ENCODE measurements around the gene MAPKAP1.
"Not testable (repeated sequence)": the region's sequence is repeated elsewhere in the genome, so short reads cannot be mapped to it uniquely, and the experiment has no call there.

MAPKAP1 gene

DNA sequence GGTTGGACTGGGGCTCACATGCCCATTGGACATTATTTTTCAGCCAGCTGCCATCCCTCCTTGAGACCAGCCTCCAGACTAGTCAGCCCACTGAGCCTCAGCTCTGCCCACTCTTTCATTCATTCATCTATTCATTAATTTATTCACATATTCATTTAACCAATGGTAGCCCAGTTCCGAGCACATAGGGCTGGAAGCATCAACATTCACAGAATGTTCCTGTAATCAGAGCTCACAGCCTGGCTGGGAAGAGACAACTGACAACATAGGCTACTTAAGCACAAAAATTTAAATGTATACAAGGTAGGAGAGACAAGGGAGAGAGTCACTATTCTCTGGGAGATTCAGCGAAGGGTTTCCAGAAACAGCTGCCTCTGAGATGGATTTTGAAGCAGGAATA lies 23.2 kb upstream of the MAPKAP1 start:
- DNase-seq, result no peak

DNA sequence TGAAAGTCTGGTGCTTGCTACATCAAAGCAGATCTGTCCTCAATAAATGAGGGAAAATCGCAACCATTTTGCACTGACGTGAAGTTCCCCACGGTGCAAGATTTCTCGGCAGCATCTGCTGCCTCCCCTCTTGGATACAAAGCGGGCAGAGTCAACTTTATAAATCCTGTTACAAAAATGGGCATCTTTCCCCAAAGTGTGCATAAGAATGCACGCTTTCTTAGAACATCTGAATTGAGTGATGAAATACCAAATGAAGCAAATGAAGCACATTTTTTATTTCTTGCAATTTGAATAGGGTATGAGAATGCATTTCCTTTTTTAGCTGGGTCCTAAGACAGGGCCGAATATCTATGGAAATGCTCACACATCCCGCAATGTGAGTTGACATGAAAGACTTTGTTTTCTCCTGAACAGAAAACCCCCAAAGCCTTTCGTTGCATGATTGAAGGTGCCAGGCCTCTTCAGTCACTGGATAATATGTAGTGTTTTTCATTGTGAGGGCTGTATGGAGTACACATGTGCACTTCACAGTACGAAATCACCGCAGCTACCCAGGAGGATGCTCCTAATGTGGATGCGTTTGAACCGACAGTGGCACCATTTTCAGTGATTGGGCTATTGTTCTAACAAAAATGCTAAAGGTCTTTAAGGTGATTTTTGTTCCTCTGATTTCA lies 19.6 kb upstream of the MAPKAP1 start:
- DNase-seq, result no peak

DNA sequence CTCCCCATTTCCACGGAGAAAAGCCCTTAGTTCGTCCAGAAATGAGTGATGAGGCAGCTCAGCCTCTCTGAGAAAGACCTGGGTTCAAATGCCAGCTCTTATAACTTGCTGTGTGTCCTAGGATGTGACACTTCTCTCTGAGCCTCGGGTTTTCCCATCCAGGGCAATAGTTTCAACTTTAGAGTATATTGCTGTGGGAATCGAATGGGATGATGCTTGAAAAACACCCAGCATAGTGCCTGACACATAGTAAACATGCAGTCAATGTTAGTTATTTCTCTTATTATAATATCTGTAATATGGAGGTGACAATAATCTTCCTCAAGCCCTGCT lies 430 bp upstream of the MAPKAP1 start:
- no peak for DNase-seq

DNA sequence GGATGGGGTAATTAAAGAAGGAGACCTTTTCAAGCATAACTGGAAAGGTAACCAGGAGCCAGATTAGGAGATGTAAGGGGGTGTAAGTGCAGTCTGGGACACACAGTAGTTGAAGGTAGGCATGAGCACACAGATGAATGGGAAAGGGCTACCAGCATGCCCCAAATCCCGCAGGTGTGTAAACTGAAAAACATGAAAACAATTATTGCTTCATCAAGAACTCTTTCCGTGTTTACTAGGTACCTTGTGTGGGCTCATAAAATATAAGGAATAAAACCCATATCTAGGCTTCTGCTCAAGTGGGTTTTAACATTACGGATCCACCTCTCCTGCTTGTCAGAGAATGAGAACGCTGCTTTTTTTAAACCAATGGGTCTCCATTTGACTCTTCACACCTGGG lies 1.1 kb downstream of the MAPKAP1 start:
- DNase-seq, result no peak

DNA sequence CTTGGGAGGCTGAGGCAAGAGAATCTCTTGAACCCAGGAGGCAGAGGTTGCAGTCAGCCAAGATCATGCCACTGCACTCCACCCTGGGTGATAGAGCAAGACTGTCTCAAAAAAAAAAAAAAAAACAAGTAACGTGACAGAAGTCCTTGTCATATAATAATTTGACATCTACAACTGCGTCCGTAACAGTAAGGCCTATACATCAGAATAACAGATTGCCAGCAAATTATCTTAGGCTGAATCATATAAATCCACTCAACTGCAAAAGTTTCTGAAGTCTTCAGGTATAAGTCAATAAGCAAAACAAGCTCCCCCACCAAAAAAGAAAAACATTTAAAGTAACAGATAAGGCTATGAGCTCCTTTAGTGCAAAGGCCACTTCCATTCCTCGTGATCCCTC lies 3.3 kb downstream of the MAPKAP1 start:
- no peak for DNase-seq

DNA sequence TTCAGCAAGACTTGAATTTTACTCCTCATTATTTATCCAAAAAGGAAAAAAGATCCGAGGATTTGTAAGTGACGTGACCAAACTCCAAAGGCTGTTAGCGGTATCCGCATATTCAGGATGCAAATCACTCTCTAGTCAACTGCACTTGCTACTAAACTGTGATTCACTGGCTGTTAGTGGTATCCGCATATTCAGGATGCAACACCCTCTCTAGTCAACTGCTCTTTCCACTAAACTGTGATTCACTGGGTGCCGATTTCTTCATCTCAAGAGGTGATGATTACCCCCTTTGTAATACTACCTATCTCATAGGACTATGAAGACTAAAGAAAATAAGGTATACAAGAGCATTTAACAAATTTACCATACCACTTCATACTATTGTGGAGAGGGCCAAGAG lies 5.7 kb downstream of the MAPKAP1 start:
- DNase-seq, result no peak

DNA sequence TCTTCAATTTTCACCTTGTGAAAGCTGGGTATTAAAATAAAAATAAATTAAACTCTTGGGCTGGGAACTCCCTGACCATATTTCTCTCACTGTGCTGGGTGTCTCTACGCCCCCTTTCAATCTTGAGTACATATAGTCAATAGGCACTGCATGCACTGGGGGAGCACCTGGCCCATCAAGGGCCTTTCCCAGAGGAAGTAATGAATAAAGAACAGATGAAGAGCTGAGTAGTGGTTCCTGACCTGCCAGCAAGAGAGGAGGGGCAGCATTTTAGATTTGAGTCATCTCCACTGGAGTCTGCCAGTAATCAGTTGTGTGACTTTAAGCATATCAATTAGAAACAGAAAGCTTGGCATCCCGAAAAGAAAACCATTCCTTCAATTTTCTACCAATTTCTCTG lies 6.2 kb downstream of the MAPKAP1 start:
- peak; percentile 5 to 11 for DNase-seq

DNA sequence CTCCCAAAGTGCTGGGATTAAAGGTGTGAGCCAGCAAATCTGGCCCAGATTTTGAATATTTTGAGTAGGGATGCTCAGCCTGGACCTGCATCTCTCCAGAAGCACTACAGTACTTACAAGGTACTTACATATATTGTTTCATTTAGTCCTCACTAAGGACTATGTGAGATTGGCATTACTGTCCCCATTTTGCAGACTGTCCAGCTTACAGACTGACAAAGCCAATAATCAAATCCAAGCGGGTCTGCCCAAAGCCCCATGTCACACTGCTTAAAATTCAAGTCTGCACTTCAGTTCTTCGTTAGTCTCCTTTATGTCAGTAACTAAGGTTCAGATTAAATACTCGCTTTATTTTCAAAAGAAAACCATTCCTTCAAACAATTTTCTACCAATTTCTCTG lies 7.1 kb downstream of the MAPKAP1 start:
- no peak for DNase-seq

DNA sequence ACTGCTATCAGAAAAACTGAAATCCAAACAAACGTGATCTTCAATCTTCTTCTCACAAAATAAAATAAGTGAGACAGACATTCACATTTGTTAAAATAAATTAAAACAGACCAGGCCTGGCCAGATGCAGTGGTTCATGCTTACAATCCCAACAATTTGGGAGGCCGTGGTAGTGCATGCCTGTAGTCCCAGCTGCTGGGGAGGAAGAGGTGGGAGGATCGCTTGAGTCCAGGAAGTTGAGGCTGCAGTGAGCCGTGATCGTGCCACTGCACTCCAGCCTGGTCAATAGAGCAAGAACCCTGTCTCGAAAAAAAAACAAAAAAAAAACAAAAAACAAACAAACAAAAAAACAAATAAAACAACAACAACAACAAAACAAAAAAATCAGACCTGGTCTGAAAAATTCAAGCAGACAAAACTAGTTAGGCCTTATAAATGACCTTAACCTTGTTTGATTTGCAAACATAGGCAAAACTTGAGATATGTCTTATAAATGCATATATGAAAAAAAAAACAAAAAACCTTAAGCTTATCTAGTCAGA lies 10.8 kb downstream of the MAPKAP1 start:
- no peak for DNase-seq

DNA sequence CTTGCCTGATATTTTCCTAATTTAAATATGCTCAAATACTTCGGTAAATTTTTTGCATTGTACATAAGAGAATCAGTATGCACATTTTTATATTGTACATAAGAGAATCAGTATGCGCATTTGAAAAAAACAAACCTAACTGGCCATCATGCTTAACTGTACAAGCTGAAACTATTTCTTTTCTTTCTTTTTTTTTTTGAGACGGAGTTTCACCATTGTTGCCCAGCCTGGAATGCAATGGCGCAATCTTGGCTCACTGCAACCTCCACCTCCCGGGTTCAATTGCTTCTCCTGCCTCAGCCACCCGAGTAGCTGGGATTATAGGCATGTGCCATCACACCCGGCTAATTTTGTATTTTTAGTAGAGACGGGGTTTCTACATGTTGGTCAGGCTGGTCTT lies 11.5 kb downstream of the MAPKAP1 start:
- not testable (repeated sequence) for DNase-seq

DNA sequence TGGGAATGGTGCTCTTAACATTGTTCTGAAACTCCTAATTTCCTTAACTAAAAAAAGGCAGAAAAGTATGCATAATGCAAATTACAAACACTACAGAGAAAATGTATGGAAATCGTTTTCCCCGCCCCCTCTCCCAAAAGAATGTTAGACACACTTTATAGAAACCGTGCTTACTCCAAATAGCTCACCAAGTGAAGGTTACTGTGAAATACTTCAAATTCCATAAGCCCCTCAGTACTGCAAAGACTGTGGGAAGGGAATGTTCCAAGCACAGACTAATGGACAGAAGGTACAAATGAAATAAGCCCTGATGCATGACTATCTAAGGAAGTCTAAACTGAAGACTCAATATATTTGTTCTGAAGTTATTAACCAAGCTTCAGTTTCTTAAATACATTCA lies 12.5 kb downstream of the MAPKAP1 start:
- DNase-seq, result no peak

DNA sequence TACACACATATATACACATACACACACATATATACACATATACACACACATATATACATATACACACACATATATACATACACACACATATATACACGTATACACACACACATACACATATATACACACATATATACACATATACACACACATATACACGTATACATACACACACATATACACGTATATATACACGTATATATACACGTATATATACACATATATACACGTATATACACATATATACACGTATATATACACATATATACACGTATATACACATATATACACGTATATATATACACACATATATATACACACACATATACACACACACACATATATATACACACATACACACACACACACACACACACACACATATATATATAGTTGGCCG lies 13.5 kb downstream of the MAPKAP1 start:
- not testable (repeated sequence) for DNase-seq

DNA sequence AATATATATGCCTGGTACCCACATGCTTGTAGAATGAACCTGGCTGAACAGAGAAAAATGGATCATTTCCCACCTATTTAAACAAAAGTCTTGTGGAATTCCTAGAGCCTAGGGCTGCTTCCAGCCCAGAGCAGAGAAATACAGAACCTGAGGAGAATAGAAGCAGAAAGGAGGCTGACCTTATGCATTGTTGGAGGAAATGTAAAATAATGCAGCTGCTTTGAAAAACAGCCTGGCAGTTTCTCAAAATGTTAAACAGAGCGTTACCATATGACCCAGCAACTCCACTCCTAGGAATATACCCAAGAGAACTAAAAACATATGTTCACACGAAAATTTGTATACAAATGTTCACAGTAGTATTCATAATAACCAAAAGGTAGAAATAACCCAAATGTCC lies 15.1 kb downstream of the MAPKAP1 start:
- DNase-seq, result no peak

DNA sequence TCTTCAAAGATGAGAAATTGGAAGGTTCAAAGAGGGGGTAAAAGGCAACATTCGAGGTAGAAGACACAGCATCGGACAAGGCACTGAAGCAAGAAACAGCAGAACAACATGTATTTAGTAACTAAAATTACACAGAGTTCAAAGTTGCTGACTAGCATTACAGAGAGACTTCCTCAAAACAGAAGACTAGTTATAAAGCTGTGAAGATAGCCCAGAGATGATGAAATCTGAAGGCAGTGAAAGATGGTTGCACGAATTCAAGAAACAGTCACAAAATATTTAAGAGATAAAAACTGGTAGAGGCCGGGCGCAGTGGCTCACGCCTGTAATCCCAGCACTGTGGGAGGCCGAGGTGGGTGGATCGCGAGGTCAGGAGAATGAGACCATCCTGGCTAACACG lies 16.3 kb downstream of the MAPKAP1 start:
- no peak for DNase-seq

DNA sequence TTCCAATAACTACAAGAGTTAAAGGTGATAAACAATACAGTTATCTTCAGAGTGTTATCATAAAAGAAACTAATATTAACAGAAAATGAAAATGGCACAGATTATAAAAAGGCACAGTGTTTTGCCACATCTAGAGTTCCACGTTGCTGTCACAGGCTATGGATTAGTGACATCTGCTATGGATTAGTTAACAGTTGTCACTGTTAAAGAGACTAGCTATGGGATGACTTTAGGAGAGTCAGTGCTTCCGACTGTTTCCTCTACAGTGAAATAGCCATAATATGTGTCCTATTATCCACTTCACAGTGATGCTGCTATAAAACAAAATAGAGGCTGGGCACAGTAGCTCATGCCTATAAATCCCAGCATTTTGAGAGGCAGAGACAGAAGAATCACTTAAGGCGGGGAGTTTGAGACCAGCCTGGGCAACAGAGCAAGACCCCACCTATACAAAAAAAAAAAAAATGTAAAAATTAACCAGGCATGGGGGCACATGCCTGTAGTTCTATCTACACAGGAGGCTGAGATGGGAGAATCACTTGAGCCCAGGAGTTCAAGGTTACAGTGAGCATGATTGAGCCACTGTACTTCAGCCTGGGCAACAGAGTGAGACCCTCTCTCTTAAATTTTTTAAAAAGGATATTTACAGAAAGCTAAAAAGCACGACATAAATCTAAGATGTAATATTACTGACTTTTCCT lies 19.7 kb downstream of the MAPKAP1 start:
- DNase-seq, result no peak

DNA sequence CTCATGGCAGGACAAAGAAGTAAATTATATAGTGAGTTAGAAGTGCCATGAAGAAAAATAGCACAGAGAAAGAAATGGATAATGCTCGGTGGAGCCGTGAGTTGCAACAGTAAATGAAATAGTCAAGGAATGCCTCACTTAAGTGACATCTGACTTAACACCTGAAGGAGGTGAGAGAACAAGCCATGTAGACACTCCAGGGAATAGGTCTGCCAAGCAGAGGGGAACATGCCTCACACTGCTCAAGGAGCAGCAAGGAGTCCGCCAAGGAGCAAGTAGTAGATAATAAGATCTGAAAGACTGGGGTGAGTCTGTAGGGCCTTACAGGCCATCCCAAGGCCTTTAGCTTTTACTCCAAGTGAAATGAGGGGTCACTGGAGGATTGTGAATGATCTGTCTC lies 21.8 kb downstream of the MAPKAP1 start:
- DNase-seq, result no peak

DNA sequence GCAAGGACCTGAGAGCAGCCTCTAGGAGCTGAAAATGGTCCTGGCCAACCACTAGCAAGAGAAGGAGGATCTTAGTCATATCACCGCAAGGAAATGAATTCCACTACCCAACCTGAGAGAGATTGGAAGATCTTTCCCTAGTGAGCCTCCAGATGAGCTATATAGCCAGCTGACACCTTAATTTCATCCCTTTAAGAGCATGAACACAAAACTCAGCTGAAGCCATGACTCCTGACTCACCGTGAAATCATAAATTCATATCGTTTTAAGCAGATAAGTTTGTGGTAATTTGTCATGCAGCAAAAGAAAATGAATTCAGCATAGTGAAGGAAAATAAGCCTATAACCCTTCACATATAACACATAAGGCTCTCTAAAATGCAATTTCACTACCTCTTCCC lies 23.5 kb downstream of the MAPKAP1 start:
- no peak for DNase-seq

DNA sequence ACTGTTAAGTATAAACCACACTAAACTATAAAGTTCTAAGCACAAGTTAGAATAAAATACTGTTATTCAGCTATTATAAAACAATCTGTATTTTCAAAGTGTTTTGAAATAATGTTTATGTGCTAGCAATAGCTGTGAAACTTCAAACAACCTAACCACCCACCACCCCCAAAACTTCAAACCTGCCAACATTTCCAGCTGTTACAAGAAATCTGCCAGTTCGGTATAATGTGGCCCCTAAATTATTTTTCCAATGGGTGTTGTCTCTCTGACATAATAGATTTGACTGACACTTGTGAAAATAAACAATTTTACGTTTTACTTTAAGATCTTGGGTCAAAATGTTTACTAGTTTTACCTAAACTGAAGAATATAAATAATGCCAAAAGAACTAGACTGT lies 24.7 kb downstream of the MAPKAP1 start:
- DNase-seq, result no peak

DNA sequence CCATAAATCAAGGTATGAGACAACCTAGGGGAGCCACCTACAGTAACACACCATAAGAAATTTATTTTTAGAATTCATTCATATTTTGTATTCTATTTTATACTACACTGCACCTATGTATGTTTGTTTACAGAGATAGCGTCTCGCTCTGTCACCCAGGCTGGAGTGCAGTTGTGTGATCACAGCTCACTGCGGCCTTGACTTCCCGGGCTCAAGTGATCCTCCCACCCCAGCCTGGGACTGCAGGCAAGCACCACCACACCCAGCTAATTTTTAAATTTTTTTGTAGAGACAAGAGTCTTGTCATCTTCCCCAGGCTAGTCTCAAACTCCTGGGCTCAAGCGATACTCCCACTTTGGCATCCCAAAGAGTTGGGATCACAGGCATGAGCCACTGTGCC lies 25.4 kb downstream of the MAPKAP1 start:
- no peak for DNase-seq

DNA sequence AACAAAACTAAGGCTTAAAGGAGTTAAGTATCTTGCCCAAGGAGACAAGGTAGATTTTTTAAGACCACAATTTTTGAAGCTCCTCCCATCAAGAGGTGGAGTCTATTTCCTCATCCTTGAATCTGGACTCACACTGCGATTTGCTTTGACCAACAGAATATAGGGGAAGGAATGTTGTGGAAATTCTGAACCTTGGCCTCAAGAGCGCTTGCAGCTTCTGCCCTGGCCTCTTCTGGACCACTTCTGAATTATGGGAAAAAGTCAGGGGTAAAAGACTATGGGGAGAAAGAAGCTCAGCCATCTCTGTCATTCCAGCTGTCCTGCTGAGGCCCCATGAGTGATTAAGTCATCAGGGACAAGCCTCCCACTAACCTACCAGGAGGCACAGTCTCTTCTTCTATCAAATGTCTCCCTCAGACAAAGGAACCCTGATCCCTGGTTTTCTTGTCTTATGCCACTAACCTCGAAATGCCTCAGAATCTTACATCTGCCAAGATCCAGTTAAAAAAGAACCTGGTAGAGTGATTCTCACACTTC lies 25.9 kb downstream of the MAPKAP1 start:
- no peak for DNase-seq

DNA sequence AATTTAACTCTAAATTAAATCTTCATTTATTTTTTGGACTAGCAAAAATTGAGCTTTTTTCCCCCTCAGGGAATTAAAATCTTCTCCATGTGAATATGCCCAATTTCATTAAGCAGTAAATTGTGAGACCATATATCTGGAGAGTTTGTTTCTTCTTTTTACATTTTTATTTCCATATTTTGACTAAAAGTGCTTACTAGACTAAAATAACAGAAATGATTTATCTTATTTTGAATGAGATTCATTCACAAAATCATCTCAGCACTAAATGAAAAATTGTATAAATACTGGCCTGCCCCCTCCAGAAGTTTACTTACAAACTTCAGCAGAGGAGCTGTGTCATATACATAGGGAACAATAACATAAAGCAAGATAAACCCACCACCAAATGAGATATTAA lies 26.6 kb downstream of the MAPKAP1 start:
- DNase-seq, result no peak

DNA sequence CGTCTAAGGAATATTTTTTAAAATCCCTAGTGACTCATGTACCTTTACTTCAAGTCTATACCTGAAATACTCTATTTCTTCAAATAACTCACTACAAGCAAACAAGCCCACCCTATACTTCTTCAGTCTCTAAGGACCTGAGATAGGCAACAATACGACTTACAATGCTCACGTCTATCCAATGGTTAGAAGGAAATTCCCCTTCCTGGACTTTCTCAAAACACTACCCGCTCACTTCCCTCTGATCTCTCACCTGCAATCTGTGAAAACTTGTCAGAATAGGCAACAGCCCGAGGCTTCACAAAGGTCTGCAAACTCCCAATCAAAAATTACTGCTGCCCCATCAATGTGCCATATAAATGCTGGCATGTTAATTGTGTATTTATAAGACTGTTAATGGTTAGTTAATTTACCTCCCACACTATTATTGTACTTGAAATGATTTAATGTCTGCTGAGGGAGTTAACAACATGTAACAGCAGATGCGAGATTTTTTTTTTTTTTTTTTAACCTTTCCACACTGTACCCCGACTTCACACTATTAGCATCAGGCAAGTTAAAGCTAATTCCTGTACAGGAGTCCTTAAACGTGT lies 27.3 kb downstream of the MAPKAP1 start:
- no peak for DNase-seq

DNA sequence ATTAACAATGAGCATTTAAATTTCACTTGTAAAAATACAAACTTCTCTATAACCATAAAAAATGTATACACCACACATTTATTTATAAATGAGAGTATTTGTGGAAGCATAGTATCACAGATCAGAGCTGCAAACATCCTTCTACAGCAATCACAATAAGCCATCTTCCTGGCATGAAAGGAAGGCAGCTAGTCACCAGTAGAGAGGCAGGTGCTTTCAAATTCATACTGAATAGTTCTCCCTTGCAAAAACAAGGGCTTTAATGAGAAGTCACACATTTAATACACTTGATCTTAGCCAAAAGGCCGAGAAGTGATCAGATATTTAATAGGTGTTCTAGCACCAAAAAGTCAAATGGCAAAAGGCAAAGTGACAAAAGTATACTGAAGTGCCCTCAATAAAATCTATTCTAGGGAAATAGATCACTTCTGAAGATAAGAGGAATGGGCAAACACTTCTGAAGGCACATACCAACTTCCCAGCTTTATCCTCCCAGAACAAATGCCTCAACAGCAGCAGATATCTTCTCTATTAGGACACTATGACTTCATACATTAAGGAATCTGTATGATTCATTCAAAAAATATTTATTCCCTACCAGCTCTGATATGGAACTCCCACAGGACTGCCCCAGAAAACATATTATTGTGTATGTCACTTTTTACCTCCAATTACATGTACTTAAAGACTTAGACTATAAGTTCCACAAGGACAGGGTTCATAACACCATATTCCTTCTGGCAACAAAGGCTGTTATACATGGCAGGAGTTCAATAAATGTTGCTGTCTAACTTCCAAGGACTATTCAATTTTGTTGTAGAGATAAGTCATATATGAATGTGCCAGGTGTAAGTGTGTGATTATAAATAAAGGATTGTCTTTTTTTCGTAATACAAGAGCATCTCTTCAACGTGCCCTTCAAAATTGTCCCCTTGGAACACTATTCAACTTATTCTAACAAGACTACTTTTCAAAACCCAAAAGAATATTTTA lies 31.7 kb downstream of the MAPKAP1 start:
- DNase-seq, result no peak
